Mesenchymal stem cell (in vitro differentiated cells and primary cell): ENCODE measurements around the gene PIGP. TPM values are rescaled to one million over a fixed set of nuclear protein-coding genes. Genes with fewer than 3 reads are reported as not detected.

ENCODE experiments used
- small RNA-seq: library from polyadenylated mRNA; stranded (forward); fragments of <200 nt; extraction: miRNeasy Mini kit (QIAGEN cat#:217004); gene quantifications from one replicate; pipeline ENCODE3, GENCODE V24; 2013; ENCODE audit warnings: low read depth

The PIGP gene

Small RNA genes lying within 50 kb of the gene (small RNA-seq; reads per million reads assigned to genes)
- not detected for gene RNU6-696P
